Measurements from ENCODE around the gene ADGRA1.

The ADGRA1 gene

GRCh38 chr10:133160826-133161471 lies 73.2 kb downstream of the ADGRA1 start:
- no peak for DNase-seq (ENCODE audit: extremely low spot score)
- ChIA-PET POLR2A (no interaction called here), CTCF (interaction anchor here (0.7 kb wide), 1 partner anchor 106 kb away, joined by 3 read pairs; no protein-coding TSS in a partner anchor)
- TF ChIP-seq FOXK2 (IDR thresholded peaks at IDR 0.05) (no peak), LEF1 (IDR thresholded peaks at IDR 0.05; ENCODE audit: borderline replicate concordance) (no peak), ARNT (IDR thresholded peaks at IDR 0.05) (no peak), ELF4 (IDR thresholded peaks at IDR 0.05) (no peak)

- DNase-seq (ENCODE audit: extremely low spot score), result no peak
- TF ChIP-seq HDGF (IDR thresholded peaks at IDR 0.05; ENCODE audit: borderline replicate concordance) (no peak), TARDBP (IDR thresholded peaks at IDR 0.05) (no peak), FOXM1 (IDR thresholded peaks at IDR 0.05; ENCODE audit: borderline replicate concordance) (no peak), BHLHE40 (IDR thresholded peaks at IDR 0.05; ENCODE audit: borderline replicate concordance) (no peak), ZNF384 (IDR thresholded peaks at IDR 0.05) (no peak), ELF4 (IDR thresholded peaks at IDR 0.05) (no peak), L3MBTL2 (conservative IDR thresholded peaks at IDR 0.05) (no peak)
- POLR2A ChIA-PET, result no interaction called here
- CTCF ChIA-PET, result no interaction called here
Measured at GRCh38 chr10:133161486-133162109, 73.9 kb downstream of the ADGRA1 start.

- CTCF ChIA-PET, result no interaction called here
Measured at GRCh38 chr10:133162178-133162909, 74.6 kb downstream of the ADGRA1 start.

GRCh38 chr10:133162910-133163856 lies 75.5 kb downstream of the ADGRA1 start:
- ChIA-PET POLR2A (no interaction called here), CTCF (no interaction called here)
- DNase-seq (ENCODE audit: extremely low spot score), result no peak
- no peak for TF ChIP-seq ELF4 (IDR thresholded peaks at IDR 0.05)
- TF ChIP-seq SUZ12 (IDR thresholded peaks at IDR 0.05), result no peak
- TF ChIP-seq NFRKB (IDR thresholded peaks at IDR 0.05), result no peak
- no peak for TF ChIP-seq FOXA1 (IDR thresholded peaks at IDR 0.05)
- no peak for TF ChIP-seq LEF1 (IDR thresholded peaks at IDR 0.05; ENCODE audit: borderline replicate concordance)
- TF ChIP-seq ZNF384 (IDR thresholded peaks at IDR 0.05), result no peak
- no peak for TF ChIP-seq L3MBTL2 (conservative IDR thresholded peaks at IDR 0.05)
- TF ChIP-seq FOXM1 (IDR thresholded peaks at IDR 0.05; ENCODE audit: borderline replicate concordance), result no peak
- no peak for TF ChIP-seq PKNOX1 (IDR thresholded peaks at IDR 0.05)

More at GRCh38 chr10:133162178-133162909, 74.6 kb downstream of the ADGRA1 start:
- no peak for DNase-seq (ENCODE audit: extremely low spot score)
- POLR2A ChIA-PET, result no interaction called here
- TF ChIP-seq BHLHE40 (IDR thresholded peaks at IDR 0.05; ENCODE audit: borderline replicate concordance), result no peak
- no peak for TF ChIP-seq ZNF384 (IDR thresholded peaks at IDR 0.05)
- no peak for TF ChIP-seq LEF1 (IDR thresholded peaks at IDR 0.05; ENCODE audit: borderline replicate concordance)
- TF ChIP-seq L3MBTL2 (conservative IDR thresholded peaks at IDR 0.05), result no peak
- no peak for TF ChIP-seq PKNOX1 (IDR thresholded peaks at IDR 0.05)
- TF ChIP-seq FOXA1 (IDR thresholded peaks at IDR 0.05), result no peak
- no peak for TF ChIP-seq CTBP1 (IDR thresholded peaks at IDR 0.05; ENCODE audit: borderline replicate concordance)
- TF ChIP-seq ARNT (IDR thresholded peaks at IDR 0.05), result no peak

GRCh38 chr10:133163889-133164815 lies 76.4 kb downstream of the ADGRA1 start:
- ChIA-PET POLR2A (no interaction called here), CTCF (no interaction called here)
- no peak for TF ChIP-seq FOXM1 (IDR thresholded peaks at IDR 0.05; ENCODE audit: borderline replicate concordance)
- no peak for TF ChIP-seq HDGF (IDR thresholded peaks at IDR 0.05; ENCODE audit: borderline replicate concordance)
- TF ChIP-seq SP1 (IDR thresholded peaks at IDR 0.05), result no peak
- TF ChIP-seq ARNT (IDR thresholded peaks at IDR 0.05), result no peak
- TF ChIP-seq TARDBP (IDR thresholded peaks at IDR 0.05), result no peak
- TF ChIP-seq PKNOX1 (IDR thresholded peaks at IDR 0.05), result no peak
- TF ChIP-seq NFRKB (IDR thresholded peaks at IDR 0.05), result no peak
- no peak for TF ChIP-seq ZNF384 (IDR thresholded peaks at IDR 0.05)
- no peak for TF ChIP-seq L3MBTL2 (conservative IDR thresholded peaks at IDR 0.05)
- no peak for TF ChIP-seq SUZ12 (IDR thresholded peaks at IDR 0.05)
- no peak for TF ChIP-seq CTBP1 (IDR thresholded peaks at IDR 0.05; ENCODE audit: borderline replicate concordance)
- no peak for TF ChIP-seq BHLHE40 (IDR thresholded peaks at IDR 0.05; ENCODE audit: borderline replicate concordance)
- TF ChIP-seq FOXK2 (IDR thresholded peaks at IDR 0.05), result no peak
- no peak for TF ChIP-seq FOXA1 (IDR thresholded peaks at IDR 0.05)
- no peak for TF ChIP-seq LEF1 (IDR thresholded peaks at IDR 0.05; ENCODE audit: borderline replicate concordance)
- DNase-seq (ENCODE audit: extremely low spot score), result no peak

Measured in HEK293T (cell line).